Liver (tissue), 9 donors: ENCODE data around the gene CRK. TPM values are rescaled to one million over a fixed set of nuclear protein-coding genes. Genes with fewer than 3 reads are reported as not detected.

Source experiments
- DNase-seq: peaks from one replicate; pipeline ENCODE4 v3.0.0-alpha.2; 2017; ENCODE audit warnings: low spot score
- H3K27ac ChIP-seq, 2 donors: one replicate each; pipeline ENCODE4 v1.7.0; 2013; ENCODE audit warnings: inconsistent platforms in 2 of 2, low read length in 2 of 2, control low read depth in 1 of 2, low read depth in 1 of 2, mild to moderate bottlenecking in 1 of 2
- H3K27me3 ChIP-seq, 4 donors: one replicate each; pipeline versions ENCODE4 v1.6.1 to v1.7.0; 2013; ENCODE audit warnings: low read length in 3 of 4, inconsistent platforms in 1 of 4, mild to moderate bottlenecking in 1 of 4, moderate library complexity in 1 of 4; ENCODE audit not compliant: control insufficient read depth in 4 of 4, insufficient read depth in 4 of 4
- H3K36me3 ChIP-seq, 4 donors: one replicate each; pipeline versions ENCODE4 v1.6.1 to v1.7.0; 2013; ENCODE audit warnings: low read length in 3 of 4, mild to moderate bottlenecking in 3 of 4, low read depth in 1 of 4, moderate library complexity in 1 of 4; ENCODE audit not compliant: control insufficient read depth in 4 of 4, insufficient read depth in 3 of 4
- H3K4me1 ChIP-seq, 4 donors: one replicate each; pipeline versions ENCODE4 v1.6.1 to v1.7.0; 2013; ENCODE audit warnings: low read length in 3 of 4, mild to moderate bottlenecking in 3 of 4, moderate library complexity in 1 of 4; ENCODE audit not compliant: control insufficient read depth in 4 of 4, insufficient read depth in 4 of 4
- H3K4me3 ChIP-seq, 3 donors: one replicate each; pipeline versions ENCODE4 v1.6.1 to v1.7.0; 2013; ENCODE audit warnings: low read length in 3 of 3, control low read depth in 1 of 3, low read depth in 1 of 3, mild to moderate bottlenecking in 1 of 3
- H3K9ac ChIP-seq, 2 donors: one replicate each; pipeline ENCODE4 v1.7.0; 2013; ENCODE audit warnings: low read length in 2 of 2, mild to moderate bottlenecking in 2 of 2, moderate library complexity in 2 of 2, control low read depth in 1 of 2, low read depth in 1 of 2
- H3K9me3 ChIP-seq, 4 donors: one replicate each; pipeline versions ENCODE4 v1.6.1 to v1.7.0; 2013; ENCODE audit warnings: low read length in 3 of 4; ENCODE audit not compliant: control insufficient read depth in 4 of 4
- FOXA2 ChIP-seq: IDR thresholded peaks from 2 replicates; pipeline ENCODE4 v1.6.1; 2016; ENCODE audit warnings: antibody characterized with exemption
- GABPA ChIP-seq, 2 donors: IDR thresholded peaks in 1 of 2; conservative IDR thresholded peaks in 1 of 2; 2 replicates each; pipeline ENCODE4 v1.6.1; 2016; ENCODE audit warnings: antibody characterized with exemption in 2 of 2, mild to moderate bottlenecking in 1 of 2, moderate library complexity in 1 of 2
- HNF4A ChIP-seq, 2 donors: conservative IDR thresholded peaks; 2 replicates each; pipeline ENCODE4 v1.6.1; 2016; ENCODE audit warnings: antibody characterized with exemption in 2 of 2, mild to moderate bottlenecking in 2 of 2
- HNF4G ChIP-seq: IDR thresholded peaks from 2 replicates; pipeline ENCODE4 v1.6.1; 2016; ENCODE audit warnings: antibody characterized with exemption
- JUND ChIP-seq, 2 donors: IDR thresholded peaks; 2 replicates each; pipeline ENCODE4 v1.6.1; 2016; ENCODE audit warnings: antibody characterized with exemption in 2 of 2
- NR2F2 ChIP-seq: IDR thresholded peaks from 2 replicates; pipeline ENCODE4 v1.6.1; 2016; ENCODE audit warnings: antibody characterized with exemption
- RAD21 ChIP-seq, 2 donors: IDR thresholded peaks; 2 replicates each; pipeline ENCODE4 v1.6.1; 2016; ENCODE audit warnings: antibody characterized with exemption in 2 of 2, mild to moderate bottlenecking in 2 of 2
- RXRA ChIP-seq, 2 donors: IDR thresholded peaks; 2 replicates each; pipeline ENCODE4 v1.6.1; 2017 to 2018; ENCODE audit warnings: antibody characterized with exemption in 2 of 2, mild to moderate bottlenecking in 1 of 2
- SP1 ChIP-seq: IDR thresholded peaks from 2 replicates; pipeline ENCODE4 v1.6.1; 2018; ENCODE audit warnings: antibody characterized with exemption, mild to moderate bottlenecking
- TAF1 ChIP-seq: conservative IDR thresholded peaks from 2 replicates; pipeline ENCODE4 v1.6.1; 2016; ENCODE audit warnings: antibody characterized with exemption, mild to moderate bottlenecking
- YY1 ChIP-seq: IDR thresholded peaks from 2 replicates; pipeline ENCODE4 v1.6.1; 2016; ENCODE audit warnings: antibody characterized with exemption, mild to moderate bottlenecking
- WGBS: extraction: QIAGEN DNeasy Blood & Tissue Kit; methylation state at CpG from one replicate; pipeline ENCODE4 v1.1.7; 2013; 5-methylcytosine and 5-hydroxymethylcytosine counted together
- polyA plus RNA-seq, 2 donors: library from polyadenylated mRNA; stranded (reverse) in 1 of 2; unstranded in 1 of 2; fragments of 200-250 nt in 1 of 2; fragments of >200 nt in 1 of 2; fragmentation: Nextera tagmentation in 1 of 2; extraction: Ambion mirVana in 1 of 2; gene quantifications; one replicate each; pipeline versions ENCODE4 v1.2.1 to v1.2.3, GENCODE V29; 2013 to 2015
- total RNA-seq, 2 donors: library from RNA; depleted of rRNA; stranded (reverse); fragments of >200 nt; gene quantifications; one replicate each; pipeline ENCODE4 v1.2.3, GENCODE V29; 2014
- TF ChIP-seq, protein P1 (sequence below): fragments of 150-350 bp; IDR thresholded peaks from 2 replicates; pipeline ENCODE4 v1.5.1; 2017; ENCODE audit warnings: improper control_type of control experiment, low read depth, low read length; ENCODE audit not compliant: missing input control
- TF ChIP-seq, protein P2 (sequence below): IDR thresholded peaks from 2 replicates; pipeline ENCODE4 v1.6.1; 2016; ENCODE audit warnings: antibody characterized with exemption, mild to moderate bottlenecking
- TF ChIP-seq, protein P3 (sequence below): IDR thresholded peaks from 2 replicates; pipeline ENCODE4 v1.6.1; 2016; ENCODE audit warnings: antibody characterized with exemption
- TF ChIP-seq, protein P4 (sequence below): IDR thresholded peaks from 2 replicates; pipeline ENCODE4 v1.6.1; 2016; ENCODE audit warnings: antibody characterized with exemption
- TF ChIP-seq, protein P5 (sequence below): IDR thresholded peaks from 2 replicates; pipeline ENCODE4 v1.6.1; 2016; ENCODE audit warnings: antibody characterized with exemption
- donor health status: healthy.
- donor health status: healthy.
- donor health status: healthy.
- donor health status: healthy.
- donor health status: healthy.

The CRK gene
- total and polyA plus RNA-seq, 4 donors, result 29.5 to 69.9 (median 34.8) TPM

DNA sequence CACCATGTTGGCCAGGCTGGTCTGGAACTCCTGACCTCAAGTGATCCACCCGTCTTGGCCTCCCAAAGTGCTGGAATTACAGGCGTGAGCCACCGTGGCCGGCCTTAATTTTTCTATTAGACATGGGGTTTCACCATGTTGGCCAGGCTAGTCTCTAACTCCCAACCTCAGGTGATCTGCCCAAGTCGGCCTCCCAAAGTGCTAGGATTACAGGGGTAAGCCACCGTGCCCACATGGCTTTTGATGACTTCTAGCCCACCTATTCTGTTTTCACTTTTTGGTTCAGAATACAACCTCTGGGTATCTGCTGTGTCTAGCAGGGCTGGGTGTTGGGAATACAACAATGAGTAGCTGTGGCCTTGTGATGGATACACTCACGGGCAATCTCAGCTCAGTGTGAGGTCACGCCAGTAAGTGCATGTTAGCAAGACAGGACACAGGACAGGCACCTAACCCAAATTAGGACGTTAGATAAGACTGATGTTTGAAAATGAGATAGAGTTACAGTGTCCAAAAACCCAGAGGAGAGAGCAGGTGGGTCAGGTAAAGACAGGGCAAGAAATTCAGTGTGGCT lies 41.9 kb downstream of the CRK start:
- 86% methylated on average over 9 of the region's 9 CpGs for WGBS
- no peaks in the 10 kb centered on the region for H3K36me3 ChIP-seq
- H3K4me1 ChIP-seq, result peaks cover 0 to 18% (median 10%) of the 10 kb centered on the region in 4 donors
- no peaks in the 10 kb centered on the region for H3K9me3 ChIP-seq
- no peak overlapping the region for H3K27ac ChIP-seq
- no peak for DNase-seq
- no peak overlapping the region for H3K9ac ChIP-seq
- H3K27me3 ChIP-seq, result no peaks in the 10 kb centered on the region
- H3K4me3 ChIP-seq, result no peak overlapping the region
- no peak for TF ChIP-seq TAF1
- no peak for TF ChIP-seq GABPA (IDR thresholded peaks at IDR 0.05 in 1 of 2, conservative IDR thresholded peaks at IDR 0.05 in 1 of 2)
- TF ChIP-seq, protein P1, sequence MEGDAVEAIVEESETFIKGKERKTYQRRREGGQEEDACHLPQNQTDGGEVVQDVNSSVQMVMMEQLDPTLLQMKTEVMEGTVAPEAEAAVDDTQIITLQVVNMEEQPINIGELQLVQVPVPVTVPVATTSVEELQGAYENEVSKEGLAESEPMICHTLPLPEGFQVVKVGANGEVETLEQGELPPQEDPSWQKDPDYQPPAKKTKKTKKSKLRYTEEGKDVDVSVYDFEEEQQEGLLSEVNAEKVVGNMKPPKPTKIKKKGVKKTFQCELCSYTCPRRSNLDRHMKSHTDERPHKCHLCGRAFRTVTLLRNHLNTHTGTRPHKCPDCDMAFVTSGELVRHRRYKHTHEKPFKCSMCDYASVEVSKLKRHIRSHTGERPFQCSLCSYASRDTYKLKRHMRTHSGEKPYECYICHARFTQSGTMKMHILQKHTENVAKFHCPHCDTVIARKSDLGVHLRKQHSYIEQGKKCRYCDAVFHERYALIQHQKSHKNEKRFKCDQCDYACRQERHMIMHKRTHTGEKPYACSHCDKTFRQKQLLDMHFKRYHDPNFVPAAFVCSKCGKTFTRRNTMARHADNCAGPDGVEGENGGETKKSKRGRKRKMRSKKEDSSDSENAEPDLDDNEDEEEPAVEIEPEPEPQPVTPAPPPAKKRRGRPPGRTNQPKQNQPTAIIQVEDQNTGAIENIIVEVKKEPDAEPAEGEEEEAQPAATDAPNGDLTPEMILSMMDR, result no peak
- TF ChIP-seq RAD21 (IDR thresholded peaks at IDR 0.05), result no peak
- no peak for TF ChIP-seq SP1
- no peak for TF ChIP-seq NR2F2
- TF ChIP-seq, protein P2, sequence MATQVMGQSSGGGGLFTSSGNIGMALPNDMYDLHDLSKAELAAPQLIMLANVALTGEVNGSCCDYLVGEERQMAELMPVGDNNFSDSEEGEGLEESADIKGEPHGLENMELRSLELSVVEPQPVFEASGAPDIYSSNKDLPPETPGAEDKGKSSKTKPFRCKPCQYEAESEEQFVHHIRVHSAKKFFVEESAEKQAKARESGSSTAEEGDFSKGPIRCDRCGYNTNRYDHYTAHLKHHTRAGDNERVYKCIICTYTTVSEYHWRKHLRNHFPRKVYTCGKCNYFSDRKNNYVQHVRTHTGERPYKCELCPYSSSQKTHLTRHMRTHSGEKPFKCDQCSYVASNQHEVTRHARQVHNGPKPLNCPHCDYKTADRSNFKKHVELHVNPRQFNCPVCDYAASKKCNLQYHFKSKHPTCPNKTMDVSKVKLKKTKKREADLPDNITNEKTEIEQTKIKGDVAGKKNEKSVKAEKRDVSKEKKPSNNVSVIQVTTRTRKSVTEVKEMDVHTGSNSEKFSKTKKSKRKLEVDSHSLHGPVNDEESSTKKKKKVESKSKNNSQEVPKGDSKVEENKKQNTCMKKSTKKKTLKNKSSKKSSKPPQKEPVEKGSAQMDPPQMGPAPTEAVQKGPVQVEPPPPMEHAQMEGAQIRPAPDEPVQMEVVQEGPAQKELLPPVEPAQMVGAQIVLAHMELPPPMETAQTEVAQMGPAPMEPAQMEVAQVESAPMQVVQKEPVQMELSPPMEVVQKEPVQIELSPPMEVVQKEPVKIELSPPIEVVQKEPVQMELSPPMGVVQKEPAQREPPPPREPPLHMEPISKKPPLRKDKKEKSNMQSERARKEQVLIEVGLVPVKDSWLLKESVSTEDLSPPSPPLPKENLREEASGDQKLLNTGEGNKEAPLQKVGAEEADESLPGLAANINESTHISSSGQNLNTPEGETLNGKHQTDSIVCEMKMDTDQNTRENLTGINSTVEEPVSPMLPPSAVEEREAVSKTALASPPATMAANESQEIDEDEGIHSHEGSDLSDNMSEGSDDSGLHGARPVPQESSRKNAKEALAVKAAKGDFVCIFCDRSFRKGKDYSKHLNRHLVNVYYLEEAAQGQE, result no peak
- TF ChIP-seq HNF4A (conservative IDR thresholded peaks at IDR 0.05), result no peak
- TF ChIP-seq, protein P3, sequence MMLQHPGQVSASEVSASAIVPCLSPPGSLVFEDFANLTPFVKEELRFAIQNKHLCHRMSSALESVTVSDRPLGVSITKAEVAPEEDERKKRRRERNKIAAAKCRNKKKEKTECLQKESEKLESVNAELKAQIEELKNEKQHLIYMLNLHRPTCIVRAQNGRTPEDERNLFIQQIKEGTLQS, result no peak
- no peak for TF ChIP-seq RXRA (IDR thresholded peaks at IDR 0.05)
- no peak for TF ChIP-seq FOXA2
- TF ChIP-seq, protein P4, sequence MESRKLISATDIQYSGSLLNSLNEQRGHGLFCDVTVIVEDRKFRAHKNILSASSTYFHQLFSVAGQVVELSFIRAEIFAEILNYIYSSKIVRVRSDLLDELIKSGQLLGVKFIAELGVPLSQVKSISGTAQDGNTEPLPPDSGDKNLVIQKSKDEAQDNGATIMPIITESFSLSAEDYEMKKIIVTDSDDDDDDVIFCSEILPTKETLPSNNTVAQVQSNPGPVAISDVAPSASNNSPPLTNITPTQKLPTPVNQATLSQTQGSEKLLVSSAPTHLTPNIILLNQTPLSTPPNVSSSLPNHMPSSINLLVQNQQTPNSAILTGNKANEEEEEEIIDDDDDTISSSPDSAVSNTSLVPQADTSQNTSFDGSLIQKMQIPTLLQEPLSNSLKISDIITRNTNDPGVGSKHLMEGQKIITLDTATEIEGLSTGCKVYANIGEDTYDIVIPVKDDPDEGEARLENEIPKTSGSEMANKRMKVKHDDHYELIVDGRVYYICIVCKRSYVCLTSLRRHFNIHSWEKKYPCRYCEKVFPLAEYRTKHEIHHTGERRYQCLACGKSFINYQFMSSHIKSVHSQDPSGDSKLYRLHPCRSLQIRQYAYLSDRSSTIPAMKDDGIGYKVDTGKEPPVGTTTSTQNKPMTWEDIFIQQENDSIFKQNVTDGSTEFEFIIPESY, result no peak

DNA sequence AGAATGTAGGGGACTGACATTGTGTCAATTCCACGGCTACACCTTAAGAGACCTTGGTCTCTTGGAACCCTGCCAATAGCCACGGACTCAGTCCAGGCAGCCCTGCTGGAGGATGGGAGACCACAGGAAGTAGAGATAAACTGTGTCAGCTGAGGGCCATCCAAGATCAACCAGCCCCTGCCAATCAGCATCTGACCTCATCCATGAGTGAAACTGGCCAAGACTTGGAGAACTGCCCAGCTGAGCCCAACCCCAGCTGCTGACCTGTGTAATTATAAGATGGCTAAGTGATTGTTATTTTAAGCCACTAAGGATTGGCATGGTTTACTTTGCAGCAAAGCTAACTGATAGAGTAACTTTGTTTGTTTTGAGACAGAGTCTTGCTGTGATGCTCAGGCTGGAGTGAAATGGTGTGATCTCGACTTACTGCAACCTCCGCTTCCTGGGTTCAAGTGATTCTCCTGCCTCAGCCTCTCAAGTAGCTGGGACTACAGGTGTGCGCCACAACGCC lies 42.7 kb downstream of the CRK start:
- H3K4me1 ChIP-seq, result peaks cover 0 to 18% (median 10%) of the 10 kb centered on the region in 4 donors
- 44% methylated on average over 6 of the region's 6 CpGs for WGBS
- DNase-seq, result no peak
- H3K9me3 ChIP-seq, result no peaks in the 10 kb centered on the region
- H3K36me3 ChIP-seq, result no peaks in the 10 kb centered on the region
- H3K27me3 ChIP-seq, result no peaks in the 10 kb centered on the region
- no peak overlapping the region for H3K9ac ChIP-seq
- H3K27ac ChIP-seq, result peak overlapping the region; percentile 14 to 61
- H3K4me3 ChIP-seq, result peak overlapping the region in 1 of 3 donors; percentile 20
- TF ChIP-seq SP1 (peak; percentile 41), FOXA2 (peak; percentile 25), HNF4G (no peak), HNF4A (conservative IDR thresholded peaks at IDR 0.05) (peak; percentile 54 to 71), RXRA (IDR thresholded peaks at IDR 0.05) (peak; percentile 60 to 83), JUND (IDR thresholded peaks at IDR 0.05) (peak; percentile 65 to 87), YY1 (peak; percentile 41), GABPA (IDR thresholded peaks at IDR 0.05 in 1 of 2, conservative IDR thresholded peaks at IDR 0.05 in 1 of 2) (peak in 1 of 2 donors; percentile 72)
- TF ChIP-seq, protein P3, result no peak
- TF ChIP-seq, protein P4, result no peak
- TF ChIP-seq, protein P5, sequence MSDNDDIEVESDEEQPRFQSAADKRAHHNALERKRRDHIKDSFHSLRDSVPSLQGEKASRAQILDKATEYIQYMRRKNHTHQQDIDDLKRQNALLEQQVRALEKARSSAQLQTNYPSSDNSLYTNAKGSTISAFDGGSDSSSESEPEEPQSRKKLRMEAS, result peak; percentile 30
- TF ChIP-seq, protein P2, result no peak
